Measurements from ENCODE around the gene HAO2.
"Not testable (repeated sequence)": the region's sequence is repeated elsewhere in the genome, so short reads cannot be mapped to it uniquely, and the experiment has no call there.

HAO2 gene

GRCh38 chr1:119348941-119349340 lies 19.6 kb upstream of the HAO2 start:
- no peaks in the 10 kb centered on the region for H3K9me3 ChIP-seq (ENCODE audit: control insufficient read depth, insufficient read depth, low read length)
- H3K9ac ChIP-seq (ENCODE audit: low read depth, low read length), result no peak overlapping the region
- no peak overlapping the region for H3K4me3 ChIP-seq (ENCODE audit: low read depth, low read length)
- H3K36me3 ChIP-seq (ENCODE audit: control insufficient read depth, insufficient read depth, low read length), result no peaks in the 10 kb centered on the region
- no peaks in the 10 kb centered on the region for H3K27me3 ChIP-seq (ENCODE audit: control insufficient read depth, insufficient read depth, low read length)
- H3K4me1 ChIP-seq (ENCODE audit: control insufficient read depth, insufficient read depth, low read length), result peaks cover 5% of the 10 kb centered on the region

- H3K36me3 ChIP-seq (ENCODE audit: control insufficient read depth, insufficient read depth, low read length); H3K9ac ChIP-seq (ENCODE audit: low read depth, low read length); H3K9me3 ChIP-seq (ENCODE audit: control insufficient read depth, insufficient read depth, low read length); H3K4me3 ChIP-seq (ENCODE audit: low read depth, low read length); H3K27me3 ChIP-seq (ENCODE audit: control insufficient read depth, insufficient read depth, low read length); H3K4me1 ChIP-seq (ENCODE audit: control insufficient read depth, insufficient read depth, low read length): not testable (repeated sequence)
Observed at GRCh38 chr1:119350866-119351265, 17.7 kb upstream of the HAO2 start.

- H3K9ac ChIP-seq (ENCODE audit: low read depth, low read length), result no peak overlapping the region
- peaks cover 5% of the 10 kb centered on the region for H3K4me1 ChIP-seq (ENCODE audit: control insufficient read depth, insufficient read depth, low read length)
- no peaks in the 10 kb centered on the region for H3K9me3 ChIP-seq (ENCODE audit: control insufficient read depth, insufficient read depth, low read length)
- no peak overlapping the region for H3K4me3 ChIP-seq (ENCODE audit: low read depth, low read length)
- H3K27me3 ChIP-seq (ENCODE audit: control insufficient read depth, insufficient read depth, low read length), result no peaks in the 10 kb centered on the region
- no peaks in the 10 kb centered on the region for H3K36me3 ChIP-seq (ENCODE audit: control insufficient read depth, insufficient read depth, low read length)
Observed at GRCh38 chr1:119351997-119352396, 16.6 kb upstream of the HAO2 start.

- Histone ChIP-seq H3K9ac (ENCODE audit: low read depth, low read length) (no peak overlapping the region), H3K4me1 (ENCODE audit: control insufficient read depth, insufficient read depth, low read length) (no peaks in the 10 kb centered on the region), H3K4me3 (ENCODE audit: low read depth, low read length) (no peak overlapping the region), H3K9me3 (ENCODE audit: control insufficient read depth, insufficient read depth, low read length) (no peaks in the 10 kb centered on the region), H3K27me3 (ENCODE audit: control insufficient read depth, insufficient read depth, low read length) (no peaks in the 10 kb centered on the region), H3K36me3 (ENCODE audit: control insufficient read depth, insufficient read depth, low read length) (no peaks in the 10 kb centered on the region)
Observed at GRCh38 chr1:119353836-119354235, 14.7 kb upstream of the HAO2 start.

GRCh38 chr1:119358636-119359035 lies 9.9 kb upstream of the HAO2 start:
- no peak overlapping the region for H3K4me3 ChIP-seq (ENCODE audit: low read depth, low read length)
- no peak overlapping the region for H3K9ac ChIP-seq (ENCODE audit: low read depth, low read length)
- H3K4me1 ChIP-seq (ENCODE audit: control insufficient read depth, insufficient read depth, low read length), result peaks cover 6% of the 10 kb centered on the region
- no peaks in the 10 kb centered on the region for H3K36me3 ChIP-seq (ENCODE audit: control insufficient read depth, insufficient read depth, low read length)
- no peaks in the 10 kb centered on the region for H3K27me3 ChIP-seq (ENCODE audit: control insufficient read depth, insufficient read depth, low read length)
- no peaks in the 10 kb centered on the region for H3K9me3 ChIP-seq (ENCODE audit: control insufficient read depth, insufficient read depth, low read length)

GRCh38 chr1:119359730-119360129 lies 8.9 kb upstream of the HAO2 start:
- H3K9me3 ChIP-seq (ENCODE audit: control insufficient read depth, insufficient read depth, low read length), result no peaks in the 10 kb centered on the region
- no peaks in the 10 kb centered on the region for H3K27me3 ChIP-seq (ENCODE audit: control insufficient read depth, insufficient read depth, low read length)
- no peak overlapping the region for H3K9ac ChIP-seq (ENCODE audit: low read depth, low read length)
- H3K4me1 ChIP-seq (ENCODE audit: control insufficient read depth, insufficient read depth, low read length), result peaks cover 6% of the 10 kb centered on the region
- H3K36me3 ChIP-seq (ENCODE audit: control insufficient read depth, insufficient read depth, low read length), result no peaks in the 10 kb centered on the region
- no peak overlapping the region for H3K4me3 ChIP-seq (ENCODE audit: low read depth, low read length)

DNA sequence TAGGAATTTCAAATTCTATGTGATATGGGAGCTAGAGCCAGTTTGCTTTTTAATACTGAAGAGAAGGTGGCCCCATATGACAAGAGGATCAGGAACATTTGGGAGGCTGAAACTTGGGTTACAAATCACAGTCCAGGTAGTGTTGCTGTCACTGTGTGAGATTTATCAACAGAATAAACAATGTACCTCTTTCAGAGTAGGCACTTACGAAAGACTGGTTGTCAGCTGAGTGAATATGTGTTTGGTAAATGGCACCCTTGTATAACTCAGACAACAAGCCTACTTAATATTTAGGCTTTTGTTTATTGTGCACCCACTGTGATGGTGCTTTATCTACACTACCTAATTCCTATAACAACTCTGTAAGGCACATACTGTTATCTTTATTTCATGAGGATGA lies 7.4 kb upstream of the HAO2 start:
- Histone ChIP-seq H3K9me3 (ENCODE audit: control insufficient read depth, insufficient read depth, low read length) (no peaks in the 10 kb centered on the region), H3K4me3 (ENCODE audit: low read depth, low read length) (no peak overlapping the region), H3K9ac (ENCODE audit: low read depth, low read length) (no peak overlapping the region), H3K27me3 (ENCODE audit: control insufficient read depth, insufficient read depth, low read length) (no peaks in the 10 kb centered on the region), H3K36me3 (ENCODE audit: control insufficient read depth, insufficient read depth, low read length) (no peaks in the 10 kb centered on the region), H3K4me1 (ENCODE audit: control insufficient read depth, insufficient read depth, low read length) (peaks cover 6% of the 10 kb centered on the region)

GRCh38 chr1:119361620-119362344 lies 6.8 kb upstream of the HAO2 start:
- Histone ChIP-seq H3K36me3 (ENCODE audit: control insufficient read depth, insufficient read depth, low read length) (no peaks in the 10 kb centered on the region), H3K9me3 (ENCODE audit: control insufficient read depth, insufficient read depth, low read length) (no peaks in the 10 kb centered on the region), H3K4me1 (ENCODE audit: control insufficient read depth, insufficient read depth, low read length) (peaks cover 6% of the 10 kb centered on the region), H3K4me3 (ENCODE audit: low read depth, low read length) (no peak overlapping the region), H3K9ac (ENCODE audit: low read depth, low read length) (no peak overlapping the region), H3K27me3 (ENCODE audit: control insufficient read depth, insufficient read depth, low read length) (no peaks in the 10 kb centered on the region)

DNA sequence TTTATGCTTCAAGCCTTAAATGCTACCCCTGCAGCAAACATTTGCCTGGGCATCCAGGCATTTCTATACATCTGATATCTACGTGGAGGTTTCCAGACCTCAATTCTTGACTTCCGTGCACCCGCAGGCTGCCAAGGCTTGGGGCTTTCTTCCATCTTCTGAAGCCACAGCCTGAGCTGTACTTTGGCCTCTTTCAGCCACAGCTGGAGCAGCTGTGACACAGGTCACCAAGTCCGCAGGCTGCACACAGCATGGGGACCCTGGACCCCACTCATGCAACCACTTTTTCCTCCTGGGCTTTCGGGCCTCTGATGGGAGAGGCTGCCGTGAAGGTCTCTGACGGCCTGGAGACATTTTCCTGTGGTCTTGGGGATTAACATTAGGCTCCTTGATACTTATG lies 5.4 kb upstream of the HAO2 start:
- Histone ChIP-seq H3K27me3 (ENCODE audit: control insufficient read depth, insufficient read depth, low read length) (no peaks in the 10 kb centered on the region), H3K36me3 (ENCODE audit: control insufficient read depth, insufficient read depth, low read length) (no peaks in the 10 kb centered on the region), H3K9me3 (ENCODE audit: control insufficient read depth, insufficient read depth, low read length) (no peaks in the 10 kb centered on the region), H3K4me1 (ENCODE audit: control insufficient read depth, insufficient read depth, low read length) (peaks cover 6% of the 10 kb centered on the region), H3K9ac (ENCODE audit: low read depth, low read length) (no peak overlapping the region), H3K4me3 (ENCODE audit: low read depth, low read length) (no peak overlapping the region)

DNA sequence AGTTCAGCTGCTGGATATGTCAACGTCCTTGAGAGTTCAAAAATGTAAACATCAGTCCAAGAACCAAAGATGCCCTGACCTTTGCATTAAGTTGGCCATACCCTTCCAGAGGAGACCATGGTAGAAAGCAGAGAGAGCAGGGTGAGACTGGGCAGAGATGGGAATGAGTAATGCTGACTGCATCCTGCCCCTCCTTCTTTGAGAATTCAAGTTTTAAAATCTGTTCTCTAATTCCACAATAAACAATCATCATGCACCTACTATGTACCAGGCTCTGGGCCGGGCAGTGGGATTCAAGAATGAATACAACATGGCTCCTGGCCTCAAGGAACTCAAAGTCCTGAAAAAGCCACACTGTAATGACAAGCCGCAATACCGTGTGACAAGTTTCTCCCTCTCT lies 3.9 kb upstream of the HAO2 start:
- Histone ChIP-seq H3K9me3 (ENCODE audit: control insufficient read depth, insufficient read depth, low read length) (no peaks in the 10 kb centered on the region), H3K36me3 (ENCODE audit: control insufficient read depth, insufficient read depth, low read length) (no peaks in the 10 kb centered on the region), H3K9ac (ENCODE audit: low read depth, low read length) (no peak overlapping the region), H3K4me3 (ENCODE audit: low read depth, low read length) (no peak overlapping the region), H3K27me3 (ENCODE audit: control insufficient read depth, insufficient read depth, low read length) (no peaks in the 10 kb centered on the region), H3K4me1 (ENCODE audit: control insufficient read depth, insufficient read depth, low read length) (peaks cover 6% of the 10 kb centered on the region)

- H3K27me3 ChIP-seq (ENCODE audit: control insufficient read depth, insufficient read depth, low read length), result no peaks in the 10 kb centered on the region
- H3K36me3 ChIP-seq (ENCODE audit: control insufficient read depth, insufficient read depth, low read length), result no peaks in the 10 kb centered on the region
- H3K4me3 ChIP-seq (ENCODE audit: low read depth, low read length), result no peak overlapping the region
- no peak overlapping the region for H3K9ac ChIP-seq (ENCODE audit: low read depth, low read length)
- H3K4me1 ChIP-seq (ENCODE audit: control insufficient read depth, insufficient read depth, low read length), result peaks cover 6% of the 10 kb centered on the region
- no peaks in the 10 kb centered on the region for H3K9me3 ChIP-seq (ENCODE audit: control insufficient read depth, insufficient read depth, low read length)
Observed at GRCh38 chr1:119366424-119366823, 2.2 kb upstream of the HAO2 start.

DNA sequence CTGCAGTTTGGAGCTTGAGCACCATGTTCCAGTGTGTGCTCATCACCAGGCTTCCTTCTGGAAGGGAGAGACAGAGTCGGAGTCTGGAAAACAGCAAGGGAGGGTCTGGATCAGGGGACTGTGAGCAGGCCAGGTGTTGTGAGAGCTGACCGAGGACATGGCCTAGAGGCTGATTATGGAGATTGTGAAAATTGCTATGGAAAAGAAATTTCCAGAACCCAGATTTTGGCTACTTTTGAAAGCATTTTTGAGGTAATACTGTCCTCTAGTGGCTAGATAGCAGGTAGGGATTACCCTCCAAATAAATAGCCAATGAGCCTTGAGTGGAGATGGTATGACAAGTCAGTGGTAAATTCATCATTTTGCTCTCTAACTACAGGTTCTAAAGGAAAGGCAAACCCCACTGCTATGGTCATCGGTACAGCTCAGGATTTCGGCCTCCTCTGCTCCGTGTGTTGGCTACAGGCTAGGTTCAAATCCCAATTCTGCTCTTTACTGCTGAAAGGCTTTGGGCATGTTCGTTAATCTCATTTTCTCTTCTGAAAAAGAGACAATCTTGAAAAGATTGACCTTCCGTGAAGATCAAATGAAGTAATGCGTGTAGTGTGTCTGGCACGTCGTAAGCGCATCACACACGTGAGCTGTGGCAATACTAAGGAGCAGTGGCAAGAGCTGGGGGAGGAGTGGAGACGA lies 1.0 kb upstream of the HAO2 start:
- Histone ChIP-seq H3K9ac (ENCODE audit: low read depth, low read length) (no peak overlapping the region), H3K4me1 (ENCODE audit: control insufficient read depth, insufficient read depth, low read length) (peaks cover 11% of the 10 kb centered on the region), H3K9me3 (ENCODE audit: control insufficient read depth, insufficient read depth, low read length) (no peaks in the 10 kb centered on the region), H3K27me3 (ENCODE audit: control insufficient read depth, insufficient read depth, low read length) (no peaks in the 10 kb centered on the region), H3K4me3 (ENCODE audit: low read depth, low read length) (no peak overlapping the region), H3K36me3 (ENCODE audit: control insufficient read depth, insufficient read depth, low read length) (no peaks in the 10 kb centered on the region)

Measured in iPS-15b (cell line).